22Rv1 (cell line): ENCODE measurements around the gene CCL28.

Source experiments
- H3K27ac ChIP-seq: fragments of 450-650 bp; 2 replicates; pipeline ENCODE4 v1.5.1; 2017
- CTCF ChIP-seq: fragments of 450-650 bp; IDR thresholded peaks from 2 replicates; pipeline ENCODE4 v1.5.1; 2017; ENCODE audit warnings: mild to moderate bottlenecking
- ZFX ChIP-seq: fragments of 450-650 bp; IDR thresholded peaks from 2 replicates; pipeline ENCODE4 v1.6.1; 2017; ENCODE audit warnings: antibody characterized with exemption, borderline replicate concordance

Gene CCL28

GRCh38 chr5:43418561-43418960 lies 6.4 kb upstream of the CCL28 start:
- no peak overlapping the region for H3K27ac ChIP-seq
- no peak for TF ChIP-seq CTCF
- no peak for TF ChIP-seq ZFX

- no peak for TF ChIP-seq CTCF
- TF ChIP-seq ZFX = no peak
- no peak overlapping the region for H3K27ac ChIP-seq
Measured at GRCh38 chr5:43416803-43417394, 4.7 kb upstream of the CCL28 start.

DNA sequence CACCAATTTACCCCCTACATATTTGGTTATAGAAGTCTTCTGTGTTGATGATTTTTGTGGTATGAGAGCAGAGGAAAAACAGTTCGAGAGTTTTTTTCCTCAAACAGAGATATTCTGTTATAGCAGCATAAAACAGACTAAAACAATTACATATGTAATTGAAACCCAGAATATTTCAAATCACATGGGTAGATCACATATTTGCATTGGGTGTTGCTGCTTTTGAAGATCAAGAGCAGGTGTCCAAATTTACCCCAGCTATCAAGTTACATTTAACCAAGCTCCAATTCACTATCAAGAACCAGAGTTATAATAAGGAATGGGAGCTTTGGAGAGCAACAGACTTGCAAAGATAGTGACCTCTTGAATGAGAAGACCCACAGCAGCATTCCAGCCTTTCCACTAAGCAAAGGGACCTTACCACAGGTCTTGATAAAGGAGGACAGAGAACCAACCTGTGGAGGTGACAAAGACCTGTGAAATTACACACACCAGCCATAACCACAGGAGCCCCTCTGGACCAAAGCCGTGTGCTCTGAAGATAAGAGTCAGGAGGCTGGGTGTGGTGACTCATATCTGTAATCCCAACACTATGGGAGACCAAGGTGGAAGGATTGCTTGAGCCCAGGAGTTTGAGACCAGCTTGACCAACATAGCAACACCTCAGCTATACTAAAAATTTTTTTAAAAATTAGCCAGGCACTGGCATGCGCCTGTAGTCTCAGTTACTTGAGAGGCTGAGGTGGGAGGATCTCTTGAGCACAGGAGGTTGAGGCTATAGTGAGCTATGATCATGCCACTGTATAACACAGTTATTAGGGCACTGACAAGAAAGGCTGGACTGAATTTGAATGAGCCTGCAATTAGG lies 4.0 kb upstream of the CCL28 start:
- no peak overlapping the region for H3K27ac ChIP-seq
- TF ChIP-seq CTCF (no peak), ZFX (no peak)

- TF ChIP-seq CTCF (no peak), ZFX (no peak)
- no peak overlapping the region for H3K27ac ChIP-seq
Measured at GRCh38 chr5:43413966-43414365, 1.8 kb upstream of the CCL28 start.

DNA sequence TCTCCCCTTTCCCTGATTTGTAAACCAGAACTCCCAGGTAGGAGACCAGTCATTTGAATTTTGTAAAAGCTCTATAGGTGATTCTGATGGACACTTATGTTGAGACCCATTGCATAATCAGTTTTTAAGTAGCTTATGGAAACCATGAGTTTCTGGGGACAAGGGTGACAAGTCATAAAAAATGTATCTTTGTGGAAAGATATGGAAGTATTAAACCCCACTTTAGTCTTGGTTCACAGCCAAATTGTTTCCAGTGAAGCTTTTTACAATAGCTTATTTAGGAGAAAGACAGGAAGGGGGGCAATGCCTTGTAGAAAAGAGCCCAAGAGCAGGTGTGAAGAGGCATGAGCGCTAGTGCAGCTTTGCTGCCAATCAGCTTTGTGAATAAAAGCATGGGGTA lies 453 bp upstream of the CCL28 start:
- no peak overlapping the region for H3K27ac ChIP-seq

GRCh38 chr5:43411495-43411894 lies 696 bp downstream of the CCL28 start:
- TF ChIP-seq CTCF (no peak), ZFX (no peak)
- H3K27ac ChIP-seq = no peak overlapping the region

More for the DNA sequence above, 453 bp upstream of the CCL28 start:
- TF ChIP-seq ZFX (no peak), CTCF (no peak)

DNA sequence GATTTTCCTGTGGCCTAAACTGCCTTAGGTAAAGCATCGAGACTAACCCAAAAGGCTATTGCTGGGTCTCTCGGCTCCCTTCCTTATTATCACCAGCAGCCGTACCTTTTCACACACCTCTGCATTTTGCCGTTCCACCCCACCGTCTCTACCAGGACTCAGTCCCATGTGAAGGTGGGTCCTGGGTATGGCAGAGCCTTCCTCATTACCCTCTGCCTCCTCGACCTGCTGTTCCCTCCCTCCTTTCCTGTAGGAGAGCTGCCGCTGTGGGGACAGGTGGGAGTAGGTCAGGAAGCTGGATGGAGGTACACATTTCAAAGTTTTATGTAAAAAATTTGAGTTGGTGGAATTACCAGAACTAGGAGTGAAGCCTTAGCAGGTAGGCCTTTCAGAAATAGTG lies 1.8 kb downstream of the CCL28 start:
- no peak for TF ChIP-seq CTCF
- H3K27ac ChIP-seq = no peak overlapping the region
